Kidney tubule cell (primary cell): ENCODE measurements around the gene PPM1L.
"Not testable (repeated sequence)": the region's sequence is repeated elsewhere in the genome, so short reads cannot be mapped to it uniquely, and the experiment has no call there.

Experiments
- DNase-seq: peaks from one replicate; pipeline ENCODE4 v3.0.0-alpha.2; 2018; ENCODE audit warnings: low spot score

Gene PPM1L

GRCh38 chr3:160935413-160936095 is 179.5 kb downstream of the PPM1L start:
- no peak for DNase-seq

- peak; percentile 70 for DNase-seq
Observed at GRCh38 chr3:160941885-160942494, 186.0 kb downstream of the PPM1L start.

GRCh38 chr3:160943996-160944395 is 188.0 kb downstream of the PPM1L start:
- no peak for DNase-seq

- no peak for DNase-seq
Observed at GRCh38 chr3:160945336-160945735, 189.3 kb downstream of the PPM1L start.

- peak; percentile 15 for DNase-seq
Observed at GRCh38 chr3:160948273-160948672, 192.2 kb downstream of the PPM1L start.

GRCh38 chr3:160949460-160949859 is 193.4 kb downstream of the PPM1L start:
- no peak for DNase-seq

GRCh38 chr3:160950542-160950941 is 194.5 kb downstream of the PPM1L start:
- no peak for DNase-seq

- no peak for DNase-seq
Observed at GRCh38 chr3:160950954-160951353, 194.9 kb downstream of the PPM1L start.

- DNase-seq = no peak
Observed at GRCh38 chr3:160951642-160952487, 195.8 kb downstream of the PPM1L start.

GRCh38 chr3:160953686-160954085 is 197.7 kb downstream of the PPM1L start:
- no peak for DNase-seq

GRCh38 chr3:160956785-160957184 is 200.8 kb downstream of the PPM1L start:
- peak; percentile 28 for DNase-seq

- no peak for DNase-seq
Observed at GRCh38 chr3:160960568-160960967, 204.5 kb downstream of the PPM1L start.

- DNase-seq = no peak
Observed at GRCh38 chr3:160963949-160964348, 207.9 kb downstream of the PPM1L start.

- DNase-seq = no peak
Observed at GRCh38 chr3:160968761-160969160, 212.7 kb downstream of the PPM1L start.

GRCh38 chr3:160973067-160973809 is 217.2 kb downstream of the PPM1L start:
- DNase-seq = no peak

GRCh38 chr3:160977773-160978172 is 221.7 kb downstream of the PPM1L start:
- no peak for DNase-seq

GRCh38 chr3:160980740-160981139 is 224.7 kb downstream of the PPM1L start:
- no peak for DNase-seq

GRCh38 chr3:160981217-160981938 is 225.3 kb downstream of the PPM1L start:
- DNase-seq = no peak

GRCh38 chr3:160982491-160982890 is 226.5 kb downstream of the PPM1L start:
- peak; percentile 19 for DNase-seq

GRCh38 chr3:160983900-160984299 is 227.9 kb downstream of the PPM1L start:
- DNase-seq = not testable (repeated sequence)

GRCh38 chr3:160986069-160986468 is 230.0 kb downstream of the PPM1L start:
- no peak for DNase-seq
